Measurements from ENCODE around the gene IPO4.

Gene IPO4

GRCh38 chr14:24130717-24131548 lies 57.7 kb downstream of the IPO4 start:
- DNase-seq = no peak

GRCh38 chr14:24130380-24130716 lies 58.3 kb downstream of the IPO4 start, which contains the start of gene FITM1:
TSS of gene FITM1 (plus strand) at chr14:24130659. CDS start at chr14:24131564, 905 bp downstream.
- no peak for DNase-seq
